Astrocyte of the cerebellum (primary cell): ENCODE data around the gene SH3BP2.

ENCODE experiments used
- DNase-seq: peaks from one replicate; pipeline ENCODE4 v3.0.0-alpha.2; 2011; ENCODE audit warnings: low read depth
- H3K4me3 ChIP-seq: 2 replicates; pipeline ENCODE4 v1.5.1; 2011; ENCODE audit warnings: mild to moderate bottlenecking, low read depth, low read length, moderate library complexity
- in situ Hi-C: cut with HindIII; loops from 2 replicates; pipeline ENCODE4 v1.10.0; 2017; ENCODE audit warnings: low sequenced_read_pairs
- TF ChIP-seq, protein P1 (sequence below): IDR thresholded peaks from 2 replicates; pipeline ENCODE4 v1.5.1; 2012; ENCODE audit warnings: low read length, low read depth, moderate library complexity, mild to moderate bottlenecking; ENCODE audit errors: missing control alignments

The SH3BP2 gene

GRCh38 chr4:2781911-2782310, 11.0 kb upstream of the SH3BP2 start:
- in situ Hi-C loops, result no loop called here
- TF ChIP-seq, protein P1, sequence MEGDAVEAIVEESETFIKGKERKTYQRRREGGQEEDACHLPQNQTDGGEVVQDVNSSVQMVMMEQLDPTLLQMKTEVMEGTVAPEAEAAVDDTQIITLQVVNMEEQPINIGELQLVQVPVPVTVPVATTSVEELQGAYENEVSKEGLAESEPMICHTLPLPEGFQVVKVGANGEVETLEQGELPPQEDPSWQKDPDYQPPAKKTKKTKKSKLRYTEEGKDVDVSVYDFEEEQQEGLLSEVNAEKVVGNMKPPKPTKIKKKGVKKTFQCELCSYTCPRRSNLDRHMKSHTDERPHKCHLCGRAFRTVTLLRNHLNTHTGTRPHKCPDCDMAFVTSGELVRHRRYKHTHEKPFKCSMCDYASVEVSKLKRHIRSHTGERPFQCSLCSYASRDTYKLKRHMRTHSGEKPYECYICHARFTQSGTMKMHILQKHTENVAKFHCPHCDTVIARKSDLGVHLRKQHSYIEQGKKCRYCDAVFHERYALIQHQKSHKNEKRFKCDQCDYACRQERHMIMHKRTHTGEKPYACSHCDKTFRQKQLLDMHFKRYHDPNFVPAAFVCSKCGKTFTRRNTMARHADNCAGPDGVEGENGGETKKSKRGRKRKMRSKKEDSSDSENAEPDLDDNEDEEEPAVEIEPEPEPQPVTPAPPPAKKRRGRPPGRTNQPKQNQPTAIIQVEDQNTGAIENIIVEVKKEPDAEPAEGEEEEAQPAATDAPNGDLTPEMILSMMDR, result no peak
- H3K4me3 ChIP-seq, result no peak overlapping the region
- DNase-seq, result no peak

DNA sequence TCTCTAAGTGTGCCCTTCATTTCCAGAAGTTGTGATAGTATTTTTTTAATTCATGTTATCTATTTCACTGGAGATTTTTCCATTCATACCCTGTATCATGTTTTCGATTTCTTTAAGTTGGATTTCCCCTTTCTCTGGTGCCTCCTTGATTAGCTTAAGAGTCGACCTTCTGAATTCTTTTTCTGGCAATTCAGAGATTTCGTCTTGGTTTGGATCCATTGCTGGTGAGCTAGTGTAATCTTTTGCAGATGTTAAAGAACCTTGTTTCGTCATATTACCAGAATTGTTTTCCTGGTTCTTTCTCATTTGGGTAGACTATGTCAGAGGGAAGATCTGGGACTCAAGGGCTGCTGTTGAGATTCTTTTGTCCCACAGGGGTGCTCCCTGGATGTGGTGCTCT, 9.1 kb upstream of the SH3BP2 start:
- DNase-seq, result no peak
- no peak overlapping the region for H3K4me3 ChIP-seq
- in situ Hi-C loops, result no loop called here
- TF ChIP-seq, protein P1, result no peak

DNA sequence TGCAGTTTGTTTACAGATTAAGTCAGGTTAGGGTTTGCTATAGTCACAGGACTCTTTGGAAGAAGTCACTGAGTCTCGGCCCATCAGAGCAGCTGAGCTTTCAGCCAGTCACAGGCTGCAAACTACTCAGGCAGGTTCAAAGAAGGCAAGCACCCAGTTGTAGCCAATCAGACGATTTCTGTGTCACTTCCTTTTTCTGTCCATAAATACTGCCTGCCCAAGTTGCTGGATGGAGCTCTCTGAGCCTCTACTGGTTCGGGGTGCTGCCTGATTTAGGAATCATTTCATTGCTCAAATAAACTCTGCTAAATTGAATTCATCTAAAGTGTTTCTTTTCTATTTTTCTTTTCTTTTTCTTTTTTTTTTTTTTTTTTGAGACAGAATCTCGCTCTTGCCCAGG, 7.3 kb upstream of the SH3BP2 start:
- no peak for DNase-seq
- in situ Hi-C loops, result no loop called here

GRCh38 chr4:2786152-2786671, 6.7 kb upstream of the SH3BP2 start:
- no peak overlapping the region for H3K4me3 ChIP-seq
- DNase-seq, result no peak
- in situ Hi-C loops, result no loop called here

More for the DNA sequence above, 7.3 kb upstream of the SH3BP2 start:
- TF ChIP-seq, protein P1, result no peak
- no peak overlapping the region for H3K4me3 ChIP-seq

GRCh38 chr4:2786794-2787229, 6.1 kb upstream of the SH3BP2 start:
- DNase-seq, result no peak
- in situ Hi-C loops, result no loop called here
- no peak overlapping the region for H3K4me3 ChIP-seq
- TF ChIP-seq, protein P1, result no peak

More at GRCh38 chr4:2786152-2786671, 6.7 kb upstream of the SH3BP2 start:
- TF ChIP-seq, protein P1, result no peak

DNA sequence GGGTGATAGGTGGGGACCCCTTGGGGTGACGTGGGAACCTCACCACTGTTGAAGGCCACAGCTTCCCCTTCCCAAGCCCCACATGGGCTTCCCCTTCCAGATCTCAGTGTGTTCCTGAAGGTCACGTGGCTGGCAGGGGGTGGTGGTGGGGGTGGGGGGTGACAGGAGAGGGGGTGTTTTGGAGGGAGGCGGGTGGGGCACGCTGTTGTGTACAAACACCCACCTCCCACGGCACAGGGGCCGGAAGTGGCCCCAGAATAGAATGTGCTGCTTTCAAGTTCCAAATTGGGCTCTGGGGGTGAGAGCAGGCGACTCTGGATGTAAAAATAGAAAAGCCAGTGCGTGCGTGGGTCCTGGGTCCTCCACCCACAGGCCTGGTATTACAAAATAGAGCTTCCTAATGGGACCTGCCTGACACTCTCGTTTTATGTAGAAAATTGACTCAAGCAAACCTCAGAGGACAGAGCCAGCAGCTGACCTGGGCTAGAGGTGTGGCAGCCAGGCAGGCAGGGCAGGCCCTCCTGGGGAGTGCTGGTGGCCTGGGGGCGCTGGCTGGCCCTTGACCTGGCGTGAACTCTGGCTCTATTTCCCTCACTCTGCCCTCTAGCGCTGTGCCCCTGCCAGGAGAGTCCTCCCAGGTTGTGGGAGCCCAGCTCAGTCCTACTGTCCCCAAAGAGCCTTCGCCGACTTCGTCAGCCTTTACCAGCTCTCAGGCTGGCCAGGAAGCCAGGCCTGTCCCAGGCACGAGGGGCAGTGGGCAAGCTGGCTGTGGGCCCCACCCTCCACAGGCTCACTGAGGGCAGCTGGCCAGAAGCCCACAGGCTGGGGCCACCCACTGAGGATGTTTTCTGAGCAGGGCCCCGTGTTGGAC, 5.4 kb upstream of the SH3BP2 start:
- H3K4me3 ChIP-seq, result no peak overlapping the region
- DNase-seq, result no peak
- TF ChIP-seq, protein P1, result no peak
- in situ Hi-C loops, result no loop called here
